ENCODE results near the gene ANKRD27.

- no peak for TF ChIP-seq GATA2 (IDR thresholded peaks at IDR 0.05; ENCODE audit: low read depth, low read length)
- no peak for TF ChIP-seq GATA3 (IDR thresholded peaks at IDR 0.05; ENCODE audit: low read depth, low read length)
Observed at GRCh38 chr19:32580901-32581704, 93.9 kb downstream of the ANKRD27 start, which contains the start of gene PDCD5.

Measured in SH-SY5Y (cell line).